Liver (tissue), 3 donors: ENCODE data around the gene PGRMC1.

Experiments used
- CTCF ChIP-seq: fragments of 150-350 bp; IDR thresholded peaks from 2 replicates; pipeline ENCODE4 v1.5.1; 2017; ENCODE audit warnings: improper control_type of control experiment, low read depth, low read length; ENCODE audit not compliant: missing input control
- EGR1 ChIP-seq, 2 donors: IDR thresholded peaks; 2 replicates each; pipeline ENCODE4 v1.6.1; 2016 to 2018; ENCODE audit warnings: antibody characterized with exemption in 2 of 2, low read depth in 2 of 2
- TAF1 ChIP-seq: conservative IDR thresholded peaks from 2 replicates; pipeline ENCODE4 v1.6.1; 2016; ENCODE audit warnings: antibody characterized with exemption, mild to moderate bottlenecking
- ZBTB33 ChIP-seq: IDR thresholded peaks from 2 replicates; pipeline ENCODE4 v1.6.1; 2016; ENCODE audit warnings: antibody characterized with exemption
- donor health status: healthy.
- donor health status: healthy.

- no peak for TF ChIP-seq EGR1 (IDR thresholded peaks at IDR 0.05; ENCODE audit: low read depth in 2 of 2)
- no peak for TF ChIP-seq CTCF
- TF ChIP-seq ZBTB33 = no peak
- no peak for TF ChIP-seq TAF1
These were observed 56.4 kb downstream of the PGRMC1 start for GRCh38 chrX:119292445-119292844.
